Heart left ventricle (tissue), 16 donors: Measurements from ENCODE around the gene SORBS1. TPM values are rescaled to one million over a fixed set of nuclear protein-coding genes. Genes with fewer than 3 reads are reported as not detected.

Experiments
- ATAC-seq, 4 donors: fragments of 200-7000 bp; cut with Tn5 transposase; one replicate each; pipeline ENCODE4 v1.9.1; 2020 to 2022; ENCODE audit warnings: moderate library complexity in 4 of 4, mild to moderate bottlenecking in 3 of 4, moderate number of reproducible peaks in 1 of 4
- DNase-seq, 5 donors: peaks; one replicate each; pipeline ENCODE4 v3.0.0-alpha.2; 2020
- H3K27ac ChIP-seq, 12 donors: fragments of 200-600 bp; sonication (generic) in 4 of 12; one replicate each; pipeline versions ENCODE4 v1.5.0 to v1.8.0; 2016 to 2022; ENCODE audit warnings: mild to moderate bottlenecking in 2 of 12
- H3K27me3 ChIP-seq, 9 donors: fragments of 200-600 bp; sonication (generic) in 2 of 9; one replicate each; pipeline versions ENCODE4 v1.5.1 to v1.8.0; 2016 to 2022; ENCODE audit warnings: mild to moderate bottlenecking in 3 of 9
- H3K36me3 ChIP-seq, 9 donors: fragments of 200-600 bp; sonication (generic) in 2 of 9; one replicate each; pipeline versions ENCODE4 v1.5.0 to v1.8.0; 2018 to 2022; ENCODE audit warnings: mild to moderate bottlenecking in 2 of 9
- H3K4me1 ChIP-seq, 12 donors: fragments of 200-600 bp; sonication (generic) in 4 of 12; one replicate each; pipeline versions ENCODE4 v1.5.0 to v1.8.0; 2016 to 2022; ENCODE audit warnings: mild to moderate bottlenecking in 3 of 12
- H3K4me3 ChIP-seq, 12 donors: fragments of 200-600 bp; sonication (generic) in 4 of 12; one replicate each; pipeline versions ENCODE4 v1.5.0 to v1.8.0; 2017 to 2022; ENCODE audit warnings: mild to moderate bottlenecking in 9 of 12, moderate library complexity in 4 of 12
- H3K9me3 ChIP-seq, 12 donors: fragments of 200-600 bp; sonication (generic) in 4 of 12; one replicate each; pipeline versions ENCODE4 v1.5.0 to v1.8.0; 2016 to 2022; ENCODE audit warnings: mild to moderate bottlenecking in 1 of 12
- POLR2A ChIP-seq, 2 donors: fragments of 450-650 bp; IDR thresholded peaks; one replicate each; pipeline ENCODE4 v1.6.1; 2017; ENCODE audit warnings: antibody characterized with exemption in 2 of 2, mild to moderate bottlenecking in 2 of 2, moderate library complexity in 2 of 2
- WGBS, 4 donors: extraction: QIAGEN DNeasy Blood & Tissue Kit in 2 of 4; methylation state at CpG; one replicate each; pipeline versions ENCODE4 v1.1.5 to v1.1.7; 2013 to 2018; 5-methylcytosine and 5-hydroxymethylcytosine counted together
- intact Hi-C, 10 donors: fragments of 100-400 bp; cut with DNase I; formaldehyde crosslinking; loops; one replicate each; pipeline versions ENCODE4 v1.11.1 to v1.14.2; 2022
- polyA plus RNA-seq, 2 donors: library from polyadenylated mRNA; stranded (reverse); fragments of 200-250 nt; gene quantifications; one replicate each; pipeline ENCODE4 v1.2.3, GENCODE V29; 2013
- total RNA-seq, 9 donors: library from RNA; depleted of rRNA in 2 of 9; stranded (reverse); fragments of >200 nt in 2 of 9; fragmentation: NEBNext Ultra II Directional in 3 of 9; extraction: Animal tissue kit (Norgen Biotek cat#: 25700) in 3 of 9; gene quantifications; one replicate each; pipeline versions ENCODE4 v1.1.0 to v1.2.4, GENCODE V29; 2016 to 2023
- TF ChIP-seq, protein P1 (sequence below), 12 donors: fragments of 200-600 bp; sonication (generic) in 4 of 12; IDR thresholded peaks; one replicate each; pipeline versions ENCODE4 v1.5.0 to v1.8.0; 2018 to 2022; ENCODE audit warnings: antibody characterized with exemption in 12 of 12, mild to moderate bottlenecking in 5 of 12
- donor health status: ischemic (EF 13 %, LVEDD 7.1; RV severe dilation, severe dysfunction).
- donor health status: healthy with polysubstance abuse.
- donor health status: DM: no; HTN: yes; CAD: no.
- donor health status: DM: no; HTN: no; CAD: no.
- donor health status: ischemic (EF 25% LVEDD 6.9; RV normal size, moderate dysfunction).
- donor health status: ischemic (EF 25% LVEDD 5.7; RV mildly dilated, moderate dysfunction).
- donor health status: healthy.
- donor health status: DM: yes; HTN: yes; CAD: no.
- donor health status: ischemic (EF 35%, LVEDD 5.7; RV mildly dilated, moderate dysfunction).
- donor health status: nonischemic (EF 11% LVEDD 7.7; RV severe dilation, severe dysfunction).
- donor health status: DM: yes; HTN: yes; CAD: no.
- donor health status: PGD.
- donor health status: ischemic (EF 29% LVEDD 5.4; RV normal size, mild dysfunction).
- donor health status: nonischemic (EF 23%, LVEDD 6.1; RV moderate dilation, normal function).

The SORBS1 gene
- total and polyA plus RNA-seq, 11 donors, result 355 to 1,440 (median 886) TPM

DNA sequence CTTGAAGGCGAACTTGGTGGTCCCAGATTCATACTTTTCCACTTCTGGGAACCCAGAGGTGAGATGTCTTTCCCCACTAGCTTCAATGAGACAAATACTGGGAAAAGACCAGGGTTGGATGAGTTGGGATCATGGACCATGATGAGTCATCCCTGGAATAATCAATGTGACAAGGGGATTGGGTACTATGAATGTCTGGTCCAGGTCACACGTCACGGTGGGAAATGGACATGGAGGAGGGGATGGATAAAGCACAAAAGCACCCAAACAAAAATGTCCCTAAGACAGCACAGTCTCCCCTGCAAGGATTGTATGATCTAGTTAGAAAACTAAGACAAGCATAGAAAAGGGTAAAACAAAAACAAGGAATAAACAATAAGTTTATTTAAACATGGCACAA lies 12.4 kb upstream of the SORBS1 start:
- Histone ChIP-seq H3K4me3 (no peak overlapping the region), H3K27me3 (no peaks in the 10 kb centered on the region), H3K9me3 (no peaks in the 10 kb centered on the region), H3K36me3 (no peaks in the 10 kb centered on the region), H3K4me1 (peaks cover 0 to 30% (median 4%) of the 10 kb centered on the region in 12 donors), H3K27ac (peak overlapping the region in 5 of 12 donors; percentile 55 to 73 (median 64))
- 87 to 91% (median 88%) methylated on average over 3 of the region's 3 CpGs for WGBS, 4 donors
- no peak for ATAC-seq
- TF ChIP-seq, protein P1, sequence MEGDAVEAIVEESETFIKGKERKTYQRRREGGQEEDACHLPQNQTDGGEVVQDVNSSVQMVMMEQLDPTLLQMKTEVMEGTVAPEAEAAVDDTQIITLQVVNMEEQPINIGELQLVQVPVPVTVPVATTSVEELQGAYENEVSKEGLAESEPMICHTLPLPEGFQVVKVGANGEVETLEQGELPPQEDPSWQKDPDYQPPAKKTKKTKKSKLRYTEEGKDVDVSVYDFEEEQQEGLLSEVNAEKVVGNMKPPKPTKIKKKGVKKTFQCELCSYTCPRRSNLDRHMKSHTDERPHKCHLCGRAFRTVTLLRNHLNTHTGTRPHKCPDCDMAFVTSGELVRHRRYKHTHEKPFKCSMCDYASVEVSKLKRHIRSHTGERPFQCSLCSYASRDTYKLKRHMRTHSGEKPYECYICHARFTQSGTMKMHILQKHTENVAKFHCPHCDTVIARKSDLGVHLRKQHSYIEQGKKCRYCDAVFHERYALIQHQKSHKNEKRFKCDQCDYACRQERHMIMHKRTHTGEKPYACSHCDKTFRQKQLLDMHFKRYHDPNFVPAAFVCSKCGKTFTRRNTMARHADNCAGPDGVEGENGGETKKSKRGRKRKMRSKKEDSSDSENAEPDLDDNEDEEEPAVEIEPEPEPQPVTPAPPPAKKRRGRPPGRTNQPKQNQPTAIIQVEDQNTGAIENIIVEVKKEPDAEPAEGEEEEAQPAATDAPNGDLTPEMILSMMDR (IDR thresholded peaks at IDR 0.05), result no peak
- no peak for TF ChIP-seq POLR2A (IDR thresholded peaks at IDR 0.05)
- DNase-seq, result no peak
- intact Hi-C loops, result no loop called here

GRCh38 chr10:95572131-95572820 lies 11.1 kb upstream of the SORBS1 start:
- no peaks in the 10 kb centered on the region for H3K27me3 ChIP-seq
- H3K27ac ChIP-seq, result peak overlapping the region in 4 of 12 donors; percentile 4 to 72 (median 54)
- H3K9me3 ChIP-seq, result no peaks in the 10 kb centered on the region
- no peak for TF ChIP-seq POLR2A (IDR thresholded peaks at IDR 0.05)
- TF ChIP-seq, protein P1 (IDR thresholded peaks at IDR 0.05), result no peak
- intact Hi-C loops, result no loop called here
- H3K36me3 ChIP-seq, result no peaks in the 10 kb centered on the region
- H3K4me3 ChIP-seq, result peak overlapping the region in 6 of 12 donors; percentile 5 to 38 (median 25)
- WGBS, 4 donors, result 44 to 58% (median 48%) methylated on average over 7 of the region's 7 CpGs
- H3K4me1 ChIP-seq, result peaks cover 0 to 35% (median 5%) of the 10 kb centered on the region in 12 donors
- DNase-seq, result no peak
- ATAC-seq, result peak in 1 of 4 donors; percentile 28

- 80 to 88% (median 86%) methylated on average over 4 of the region's 4 CpGs for WGBS, 4 donors
- no peaks in the 10 kb centered on the region for H3K27me3 ChIP-seq
- no peak overlapping the region for H3K4me3 ChIP-seq
- intact Hi-C loops, result no loop called here
- no peak for ATAC-seq
- peaks cover 0 to 35% (median 5%) of the 10 kb centered on the region in 12 donors for H3K4me1 ChIP-seq
- DNase-seq, result no peak
- TF ChIP-seq POLR2A (IDR thresholded peaks at IDR 0.05), result no peak
- TF ChIP-seq, protein P1 (IDR thresholded peaks at IDR 0.05), result no peak
- no peaks in the 10 kb centered on the region for H3K9me3 ChIP-seq
- H3K27ac ChIP-seq, result no peak overlapping the region
- H3K36me3 ChIP-seq, result no peaks in the 10 kb centered on the region
Observed at GRCh38 chr10:95571390-95571789, 10.2 kb upstream of the SORBS1 start.

DNA sequence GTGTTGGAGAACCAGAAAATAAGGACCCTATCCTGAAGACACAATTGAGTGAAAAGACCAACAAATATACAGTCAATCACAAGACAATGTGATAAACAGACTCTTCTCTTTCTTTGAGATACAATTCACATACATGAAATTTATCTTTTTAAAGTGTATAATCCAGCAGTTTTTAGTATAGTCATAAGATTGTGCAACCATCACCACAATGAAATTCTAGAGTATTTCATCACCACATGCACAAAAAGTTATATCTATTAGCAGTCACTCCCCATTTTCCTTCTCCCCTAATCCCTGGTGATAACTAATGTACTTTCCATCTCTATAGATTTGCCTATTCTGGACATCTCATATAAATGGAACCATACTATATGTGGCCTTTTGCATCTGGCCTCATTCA lies 8.2 kb upstream of the SORBS1 start:
- no peak overlapping the region for H3K4me3 ChIP-seq
- H3K9me3 ChIP-seq, result no peaks in the 10 kb centered on the region
- intact Hi-C loops, result loop anchor here in 1 of 10 donors (10.0 kb wide), 1 partner anchor 145 kb away; no protein-coding TSS in a partner anchor
- DNase-seq, result no peak
- TF ChIP-seq, protein P1 (IDR thresholded peaks at IDR 0.05), result no peak
- TF ChIP-seq POLR2A (IDR thresholded peaks at IDR 0.05), result no peak
- peaks cover 0 to 25% (median 5%) of the 10 kb centered on the region in 12 donors for H3K4me1 ChIP-seq
- no peaks in the 10 kb centered on the region for H3K27me3 ChIP-seq
- H3K27ac ChIP-seq, result no peak overlapping the region
- H3K36me3 ChIP-seq, result no peaks in the 10 kb centered on the region
- ATAC-seq, result no peak
